Measurements from ENCODE around the gene EPHA4.
A peak's percentile ranks its signal among the peaks of the same experiment; 100 is the strongest.

The EPHA4 gene

GRCh38 chr2:221448844-221449390 is 123.2 kb downstream of the EPHA4 start:
- H3K36me3 ChIP-seq (ENCODE audit: low read depth): no peaks in the 10 kb centered on the region
- no peak overlapping the region for H3K4me3 ChIP-seq (ENCODE audit: severe bottlenecking)
- H3K4me1 ChIP-seq (ENCODE audit: insufficient read depth, poor library complexity, severe bottlenecking): no peaks in the 10 kb centered on the region
- H3K9me3 ChIP-seq (ENCODE audit: severe bottlenecking): no peaks in the 10 kb centered on the region
- H3K27ac ChIP-seq (ENCODE audit: poor library complexity, severe bottlenecking): no peak overlapping the region
- ATAC-seq (ENCODE audit: low read depth) (no peak), DNase-seq (ENCODE audit: low spot score) (no peak)
- no peaks in the 10 kb centered on the region for H3K27me3 ChIP-seq (ENCODE audit: insufficient read depth, poor library complexity, severe bottlenecking)
- TF ChIP-seq CTCF (IDR thresholded peaks at IDR 0.05; ENCODE audit: poor library complexity, severe bottlenecking): no peak

GRCh38 chr2:221448057-221448843 is 123.9 kb downstream of the EPHA4 start:
- no peak for TF ChIP-seq CTCF (IDR thresholded peaks at IDR 0.05; ENCODE audit: poor library complexity, severe bottlenecking)
- ATAC-seq (ENCODE audit: low read depth) (no peak), DNase-seq (ENCODE audit: low spot score) (no peak)
- Histone ChIP-seq H3K27ac (ENCODE audit: poor library complexity, severe bottlenecking) (no peak overlapping the region), H3K9me3 (ENCODE audit: severe bottlenecking) (no peaks in the 10 kb centered on the region), H3K36me3 (ENCODE audit: low read depth) (no peaks in the 10 kb centered on the region), H3K4me3 (ENCODE audit: severe bottlenecking) (no peak overlapping the region), H3K4me1 (ENCODE audit: insufficient read depth, poor library complexity, severe bottlenecking) (no peaks in the 10 kb centered on the region), H3K27me3 (ENCODE audit: insufficient read depth, poor library complexity, severe bottlenecking) (no peaks in the 10 kb centered on the region)

GRCh38 chr2:221447310-221447709 is 124.8 kb downstream of the EPHA4 start:
- no peak for DNase-seq (ENCODE audit: low spot score)
- no peak overlapping the region for H3K27ac ChIP-seq (ENCODE audit: poor library complexity, severe bottlenecking)

GRCh38 chr2:221446140-221446539 is 126.0 kb downstream of the EPHA4 start:
- DNase-seq (ENCODE audit: low spot score) (no peak), ATAC-seq (ENCODE audit: low read depth) (no peak)
- Histone ChIP-seq H3K27ac (ENCODE audit: poor library complexity, severe bottlenecking) (no peak overlapping the region), H3K4me3 (ENCODE audit: severe bottlenecking) (no peak overlapping the region), H3K9me3 (ENCODE audit: severe bottlenecking) (no peaks in the 10 kb centered on the region), H3K36me3 (ENCODE audit: low read depth) (no peaks in the 10 kb centered on the region), H3K4me1 (ENCODE audit: insufficient read depth, poor library complexity, severe bottlenecking) (no peaks in the 10 kb centered on the region), H3K27me3 (ENCODE audit: insufficient read depth, poor library complexity, severe bottlenecking) (no peaks in the 10 kb centered on the region)
- no peak for TF ChIP-seq CTCF (IDR thresholded peaks at IDR 0.05; ENCODE audit: poor library complexity, severe bottlenecking)

More at GRCh38 chr2:221447310-221447709, 124.8 kb downstream of the EPHA4 start:
- Histone ChIP-seq H3K4me1 (ENCODE audit: insufficient read depth, poor library complexity, severe bottlenecking) (no peaks in the 10 kb centered on the region), H3K9me3 (ENCODE audit: severe bottlenecking) (no peaks in the 10 kb centered on the region), H3K4me3 (ENCODE audit: severe bottlenecking) (no peak overlapping the region), H3K27me3 (ENCODE audit: insufficient read depth, poor library complexity, severe bottlenecking) (no peaks in the 10 kb centered on the region), H3K36me3 (ENCODE audit: low read depth) (no peaks in the 10 kb centered on the region)
- peak; percentile 68; the same call in 1 of the 3 replicates for ATAC-seq (ENCODE audit: low read depth)
- no peak for TF ChIP-seq CTCF (IDR thresholded peaks at IDR 0.05; ENCODE audit: poor library complexity, severe bottlenecking)

GRCh38 chr2:221444106-221444505 is 128.0 kb downstream of the EPHA4 start:
- ATAC-seq (ENCODE audit: low read depth) (peak; percentile 67), DNase-seq (ENCODE audit: low spot score) (no peak)
- H3K27ac ChIP-seq (ENCODE audit: poor library complexity, severe bottlenecking): no peak overlapping the region

More at GRCh38 chr2:221444106-221444505, 128.0 kb downstream of the EPHA4 start:
- no peaks in the 10 kb centered on the region for H3K36me3 ChIP-seq (ENCODE audit: low read depth)
- TF ChIP-seq CTCF (IDR thresholded peaks at IDR 0.05; ENCODE audit: poor library complexity, severe bottlenecking): no peak
- H3K4me3 ChIP-seq (ENCODE audit: severe bottlenecking): no peak overlapping the region
- no peaks in the 10 kb centered on the region for H3K9me3 ChIP-seq (ENCODE audit: severe bottlenecking)
- H3K4me1 ChIP-seq (ENCODE audit: insufficient read depth, poor library complexity, severe bottlenecking): no peaks in the 10 kb centered on the region
- no peaks in the 10 kb centered on the region for H3K27me3 ChIP-seq (ENCODE audit: insufficient read depth, poor library complexity, severe bottlenecking)

Measured in RWPE2 (cell line).